GM18861 (cell line): ENCODE results near the gene URM1.

Source experiments
- ATAC-seq: cut with Tn5 transposase; IDR thresholded peaks from one replicate; pipeline ENCODE4 v1.9.1; 2021; ENCODE audit not compliant: unreplicated experiment

Gene URM1

GRCh38 chr9:128424268-128424780 lies 53.1 kb downstream of the URM1 start:
- ATAC-seq, result no peak

DNA sequence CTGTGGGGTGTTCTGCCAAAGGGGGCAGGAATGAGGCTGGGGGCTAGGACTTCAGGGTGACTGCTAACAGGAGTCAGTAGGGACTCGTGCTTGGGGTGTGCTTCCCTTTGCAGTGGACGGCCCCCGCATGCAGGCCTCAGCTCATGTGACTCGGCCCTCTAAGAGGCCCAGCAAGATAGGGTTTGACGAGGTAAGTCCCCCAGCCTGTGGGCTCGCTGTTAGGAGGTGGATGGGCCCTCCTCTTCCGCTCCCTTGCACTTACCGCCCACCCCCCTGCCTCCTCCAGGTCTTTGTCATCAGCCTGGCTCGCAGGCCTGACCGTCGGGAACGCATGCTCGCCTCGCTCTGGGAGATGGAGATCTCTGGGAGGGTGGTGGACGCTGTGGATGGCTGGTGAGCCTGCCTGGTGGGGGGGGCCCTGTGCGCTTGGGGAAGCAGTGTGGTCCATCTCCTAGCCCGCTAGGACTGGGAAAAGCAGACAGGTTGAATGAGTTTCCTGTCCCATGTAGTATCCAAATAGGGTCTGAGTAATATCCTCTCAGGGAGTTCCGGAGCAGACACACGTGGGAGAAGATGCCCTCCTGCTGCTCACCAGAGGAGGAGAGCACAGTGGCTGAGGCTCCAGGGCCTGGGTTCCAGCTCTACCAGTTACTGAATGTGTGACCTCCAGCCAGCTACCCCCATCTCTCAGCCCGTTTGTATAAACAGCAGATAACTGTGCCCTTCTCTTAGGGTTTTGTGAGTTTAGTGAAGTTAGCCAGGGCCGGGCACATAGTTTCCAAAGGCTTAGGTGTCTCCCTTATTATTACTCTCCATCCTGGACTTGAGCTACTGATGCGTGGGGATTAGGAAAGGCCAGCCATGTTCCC lies 57.7 kb downstream of the URM1 start:
- no peak for ATAC-seq

DNA sequence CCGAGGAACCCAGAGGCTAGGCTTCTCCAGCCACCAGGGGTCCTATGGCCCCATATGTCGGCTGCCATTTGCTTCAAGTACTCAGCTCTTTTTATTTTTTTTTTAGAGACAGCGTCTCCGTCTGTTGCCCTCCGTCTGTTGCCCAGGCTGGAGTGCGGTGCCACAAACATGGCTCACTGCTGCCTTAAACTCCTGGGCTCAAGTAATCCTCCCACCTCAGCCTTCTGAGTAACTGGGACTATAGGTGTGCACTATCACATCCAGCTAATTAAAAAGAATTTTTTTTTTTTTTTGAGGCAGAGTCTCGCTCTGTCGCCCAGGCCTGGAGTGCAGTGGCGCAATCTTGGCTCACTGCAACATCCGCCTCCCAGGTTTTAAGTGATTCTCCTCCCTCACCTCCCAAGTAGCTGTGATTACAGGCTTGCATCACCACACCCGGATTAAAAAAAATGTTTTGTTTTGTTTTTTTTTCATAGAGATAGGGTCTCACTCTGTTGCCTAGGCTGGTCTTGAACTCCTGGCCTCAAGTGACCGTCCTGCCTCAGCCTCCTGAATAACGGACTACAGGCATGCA lies 58.4 kb downstream of the URM1 start:
- no peak for ATAC-seq

DNA sequence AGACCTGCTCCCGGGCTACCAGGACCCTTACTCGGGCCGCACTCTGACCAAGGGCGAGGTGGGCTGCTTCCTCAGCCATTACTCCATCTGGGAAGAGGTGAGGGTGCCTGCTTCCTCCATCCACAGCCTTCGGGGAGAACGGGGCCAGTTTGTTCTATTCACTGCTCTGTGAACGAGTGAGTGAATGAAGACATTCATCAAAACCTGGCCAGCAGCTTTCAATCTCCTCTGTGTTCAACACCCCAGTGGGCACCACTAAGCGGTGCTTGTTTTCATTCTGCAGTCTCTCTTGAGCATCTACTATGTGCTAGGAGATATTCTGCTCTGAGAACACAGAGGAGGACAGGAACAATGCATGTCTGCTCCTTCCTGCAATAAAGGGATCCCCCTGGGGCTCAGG lies 60.0 kb downstream of the URM1 start:
- ATAC-seq, result no peak

DNA sequence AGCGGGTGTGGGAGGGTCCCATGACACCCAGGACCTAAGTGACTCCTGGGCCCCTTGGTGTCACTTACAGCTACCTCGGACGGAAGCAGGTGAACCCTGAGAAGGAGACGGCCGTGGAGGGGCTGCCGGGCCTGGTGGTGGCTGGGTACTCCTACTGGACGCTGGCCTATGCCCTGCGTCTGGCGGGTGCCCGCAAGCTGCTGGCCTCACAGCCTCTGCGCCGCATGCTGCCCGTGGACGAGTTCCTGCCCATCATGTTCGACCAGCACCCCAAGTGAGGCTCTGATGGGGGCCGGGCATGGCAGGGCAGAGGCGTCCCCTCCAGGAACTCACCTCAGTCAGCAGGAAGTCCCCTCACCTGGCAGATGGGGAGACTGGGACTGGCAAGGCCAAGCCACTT lies 63.2 kb downstream of the URM1 start:
- ATAC-seq, result no peak

GRCh38 chr9:128435611-128436010 lies 64.4 kb downstream of the URM1 start:
- no peak for ATAC-seq

DNA sequence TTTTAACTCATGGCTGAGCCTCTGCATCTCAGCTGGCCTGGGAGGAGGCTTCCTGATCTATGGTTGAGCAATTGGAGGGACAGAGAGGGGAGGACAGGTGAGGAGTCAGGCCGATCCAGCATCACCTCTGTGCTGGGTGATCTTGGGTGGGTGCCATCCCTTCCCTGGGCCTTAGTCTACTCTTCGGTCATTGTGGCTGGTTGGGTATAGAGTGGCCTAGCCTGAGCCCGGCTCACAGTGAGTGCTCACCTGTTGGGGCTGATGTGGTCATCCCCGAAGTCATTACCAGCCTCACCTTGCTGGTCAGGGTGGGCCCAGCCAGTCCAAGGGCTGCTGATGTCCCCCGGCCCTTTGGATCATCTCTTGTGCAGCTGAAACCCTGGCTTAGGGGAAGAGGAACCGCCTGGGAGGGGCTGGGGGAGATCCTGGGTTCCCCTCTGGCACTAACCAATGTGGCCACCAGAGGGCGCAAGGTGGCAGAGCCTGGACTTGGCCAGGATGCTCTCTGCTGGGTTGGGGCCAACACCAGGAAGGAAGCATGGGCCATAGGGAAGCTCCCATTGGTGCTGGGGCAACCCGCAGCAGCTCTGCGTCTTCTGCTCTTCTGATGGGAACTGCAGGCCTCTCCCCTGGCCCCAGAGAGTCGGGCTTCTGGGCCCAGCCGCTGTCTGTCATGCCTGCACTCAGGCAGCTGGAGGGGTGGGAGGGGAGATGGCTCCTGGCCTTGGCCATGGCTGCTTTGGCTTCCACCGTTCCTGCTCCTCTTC lies 67.4 kb downstream of the URM1 start:
- ATAC-seq, result no peak

DNA sequence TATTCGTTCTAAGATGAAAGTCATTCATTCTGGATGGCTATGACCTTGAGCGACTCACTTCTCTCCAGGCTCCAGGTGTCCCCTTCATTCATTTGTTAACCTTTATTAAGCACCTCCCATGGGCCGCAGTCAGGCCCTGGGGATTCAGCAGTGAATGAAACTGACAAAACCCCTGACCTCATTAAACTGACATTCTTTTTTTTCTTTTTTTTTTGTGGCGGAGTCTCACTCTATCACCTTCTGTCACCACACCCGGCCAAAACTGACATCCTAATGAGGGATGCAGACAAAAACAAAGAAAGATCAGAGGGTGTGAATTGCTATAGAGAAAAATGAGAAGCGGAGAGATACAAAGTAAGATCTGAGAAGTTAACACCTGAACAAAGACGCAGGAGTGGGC lies 68.1 kb downstream of the URM1 start:
- no peak for ATAC-seq
